Measurements from ENCODE around the gene EMILIN1. TPM values are rescaled to one million over a fixed set of nuclear protein-coding genes. Genes with fewer than 3 reads are reported as not detected.

The EMILIN1 gene
- total RNA-seq, 1 donor from 2014 or later = 4.3 TPM

Other genes with a start within 250 kb of the EMILIN1 start
- 1.5 and 3.8 TPM in 2 replicates for gene DPYSL5, start 230.5 kb upstream of the EMILIN1 start, total RNA-seq
- gene MAPRE3, start 108.0 kb upstream of the EMILIN1 start, total RNA-seq = 59.8 and 68.3 TPM in 2 replicates
- gene TMEM214, start 45.6 kb upstream of the EMILIN1 start, total RNA-seq = 78.4 and 103 TPM in 2 replicates
- gene AGBL5, start 26.9 kb upstream of the EMILIN1 start, total RNA-seq = 17.8 and 25.9 TPM in 2 replicates
- gene OST4, start 7.0 kb upstream of the EMILIN1 start, total RNA-seq = 278 and 316 TPM in 2 replicates
- gene KHK, start 8.2 kb downstream of the EMILIN1 start, total RNA-seq = 0.21 and 0.24 TPM in 2 replicates
- 0.27 and 0.62 TPM in 2 replicates for gene CGREF1, start 40.5 kb downstream of the EMILIN1 start, total RNA-seq
- gene ABHD1, start 45.2 kb downstream of the EMILIN1 start, total RNA-seq = not detected in 2 replicates
- 80.0 and 90.0 TPM in 2 replicates for gene PREB, start 56.0 kb downstream of the EMILIN1 start, total RNA-seq
- gene PRR30, start 60.8 kb downstream of the EMILIN1 start, total RNA-seq = not detected in 2 replicates
- not detected in 2 replicates for gene TCF23, start 70.4 kb downstream of the EMILIN1 start, total RNA-seq
- 188 and 203 TPM in 2 replicates for gene ATRAID, start 133.4 kb downstream of the EMILIN1 start, total RNA-seq
- 31.2 and 36.2 TPM in 2 replicates for gene SLC5A6, start 133.7 kb downstream of the EMILIN1 start, total RNA-seq
- gene CAD, start 138.8 kb downstream of the EMILIN1 start, total RNA-seq = 22.8 and 24.9 TPM in 2 replicates
- 0.03 TPM in 1 of 2 replicates, not detected in the other for gene SLC30A3, start 184.4 kb downstream of the EMILIN1 start, total RNA-seq
- gene DNAJC5G, start 196.8 kb downstream of the EMILIN1 start, total RNA-seq = not detected in 2 replicates
- 74.0 and 105 TPM in 2 replicates for gene TRIM54, start 203.8 kb downstream of the EMILIN1 start, total RNA-seq
- 2.4 and 6.6 TPM in 2 replicates for gene UCN, start 229.8 kb downstream of the EMILIN1 start, total RNA-seq
- gene MPV17, start 244.5 kb downstream of the EMILIN1 start, total RNA-seq = 108 TPM in 2 replicates

Measured in myocyte (in vitro differentiated cells).